Fibroblast of the aortic adventitia (primary cell): ENCODE measurements around the gene SHISA9. TPM values are rescaled to one million over a fixed set of nuclear protein-coding genes. Genes with fewer than 3 reads are reported as not detected.
"Not testable (repeated sequence)": the region's sequence is repeated elsewhere in the genome, so short reads cannot be mapped to it uniquely, and the experiment has no call there.

Experiments used
- DNase-seq: peaks from one replicate; pipeline ENCODE4 v3.0.0-alpha.2; 2010; ENCODE audit warnings: low read depth
- H3K4me3 ChIP-seq: 2 replicates; pipeline ENCODE4 v1.5.1; 2011; ENCODE audit warnings: low read depth, mild to moderate bottlenecking, control low read depth, low read length, moderate library complexity
- CTCF ChIP-seq: IDR thresholded peaks from 2 replicates; pipeline ENCODE4 v1.5.1; 2011; ENCODE audit warnings: mild to moderate bottlenecking, low read length, control low read depth, inconsistent platforms; ENCODE audit not compliant: insufficient read depth
- total RNA-seq: library from RNA; depleted of rRNA; stranded (reverse); fragments of >200 nt; gene quantifications from 2 replicates; pipeline ENCODE4 v1.2.3, GENCODE V29; 2012; ENCODE audit warnings: low replicate concordance

The SHISA9 gene
- total RNA-seq, 1 donor = not detected

DNA sequence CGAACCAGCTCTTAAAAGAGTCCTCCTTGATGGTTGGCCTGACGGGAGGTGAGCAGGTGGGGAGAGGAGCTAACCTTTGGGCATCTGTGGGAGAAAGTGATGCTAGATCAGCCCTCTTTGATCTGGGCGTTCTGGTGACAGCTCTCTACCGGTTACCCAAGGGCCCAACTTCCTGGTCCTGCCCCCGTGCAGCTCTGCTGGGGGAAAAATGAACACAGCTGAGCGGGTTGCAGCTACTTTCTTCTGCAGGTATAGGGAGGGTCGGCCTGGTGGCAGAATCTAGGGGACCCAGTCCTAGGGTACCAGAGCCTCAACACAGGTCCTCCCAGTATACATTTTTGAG, 2.9 kb downstream of the SHISA9 start:
- H3K4me3 ChIP-seq = no peak overlapping the region
- no peak for TF ChIP-seq CTCF
- no peak for DNase-seq

DNA sequence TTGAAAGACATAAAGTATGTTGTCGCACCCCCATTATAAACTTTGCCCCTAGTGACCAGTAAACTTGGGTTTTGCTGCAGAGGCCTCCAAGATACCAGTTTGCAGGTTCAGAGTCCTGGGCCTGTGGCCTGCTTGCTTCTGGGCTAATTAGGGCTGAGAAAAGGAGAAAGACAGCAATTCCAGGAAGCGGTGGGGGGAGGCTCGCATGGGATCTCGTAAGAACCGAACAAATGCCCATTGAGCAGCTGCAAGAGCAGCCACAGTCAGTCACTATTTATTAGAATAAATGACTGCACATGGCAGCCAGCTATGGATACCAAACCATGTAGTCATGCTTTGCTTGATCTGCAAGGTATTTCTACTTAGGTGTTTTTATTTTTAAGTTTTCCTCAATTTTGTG, 4.9 kb downstream of the SHISA9 start:
- DNase-seq = no peak
- H3K4me3 ChIP-seq = no peak overlapping the region
- no peak for TF ChIP-seq CTCF

GRCh38 chr16:12906765-12907516, 5.5 kb downstream of the SHISA9 start:
- no peak for DNase-seq
- no peak for TF ChIP-seq CTCF
- no peak overlapping the region for H3K4me3 ChIP-seq

GRCh38 chr16:12907670-12908233, 6.4 kb downstream of the SHISA9 start:
- H3K4me3 ChIP-seq = no peak overlapping the region
- DNase-seq = no peak
- TF ChIP-seq CTCF = no peak

DNA sequence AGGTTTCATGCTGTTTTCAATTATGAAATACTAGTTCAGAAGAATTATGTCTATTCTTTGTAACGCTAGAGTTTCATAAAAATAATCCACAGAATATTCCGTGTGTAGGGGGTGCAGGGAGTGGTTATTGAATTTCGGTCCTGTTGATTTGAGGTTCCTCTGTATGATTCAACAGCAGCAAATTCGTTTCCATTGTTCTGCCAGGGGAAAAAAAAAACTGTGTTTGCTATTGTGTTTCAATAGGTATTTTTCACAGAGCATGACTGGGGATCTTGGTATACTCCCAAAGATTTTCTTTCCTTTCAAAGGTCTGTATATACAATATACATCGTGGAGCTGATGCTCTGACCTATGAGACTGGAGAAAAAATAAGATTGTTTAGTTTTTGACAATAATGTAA, 15.8 kb downstream of the SHISA9 start:
- DNase-seq = no peak
- H3K4me3 ChIP-seq = no peak overlapping the region
- TF ChIP-seq CTCF = no peak

DNA sequence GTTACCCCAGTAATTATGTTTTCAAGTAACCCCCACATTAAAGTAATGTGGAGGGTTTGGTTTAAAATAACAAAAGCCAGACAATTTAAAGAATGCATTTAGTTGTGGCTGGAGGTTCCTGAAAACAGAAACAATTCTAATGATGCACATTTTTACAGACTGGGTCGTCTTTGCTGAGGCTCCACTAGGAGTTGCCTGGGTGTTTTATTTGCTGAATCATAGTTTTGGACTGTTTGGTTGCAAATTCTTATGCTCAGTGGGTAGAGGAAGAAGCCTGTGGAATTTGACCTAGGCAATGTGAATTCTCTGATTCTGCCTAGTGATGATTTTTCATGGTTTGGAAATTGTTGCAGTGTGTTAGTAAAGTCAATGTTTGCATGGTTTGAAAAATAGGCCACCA, 16.3 kb downstream of the SHISA9 start:
- no peak overlapping the region for H3K4me3 ChIP-seq
- TF ChIP-seq CTCF = no peak
- no peak for DNase-seq

DNA sequence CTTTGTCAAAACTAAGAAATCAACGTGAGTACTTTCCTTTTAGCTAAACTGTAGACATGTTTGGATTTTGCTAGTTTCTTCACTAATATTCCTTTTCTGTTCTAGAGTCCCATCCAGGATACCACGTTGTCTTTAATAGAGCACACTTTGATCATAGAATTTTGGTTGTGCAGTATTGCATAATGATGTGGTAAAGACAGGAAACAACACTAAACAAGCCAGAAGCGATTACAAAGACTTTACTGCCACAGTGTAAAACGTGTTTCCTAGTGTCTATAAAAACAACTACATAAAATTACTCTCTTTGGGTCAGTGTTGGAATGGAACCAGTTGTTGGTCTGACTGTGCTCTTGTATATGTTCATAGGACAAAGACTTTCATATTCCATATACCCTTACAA, 19.3 kb downstream of the SHISA9 start:
- no peak for DNase-seq
- TF ChIP-seq CTCF = no peak
- no peak overlapping the region for H3K4me3 ChIP-seq

DNA sequence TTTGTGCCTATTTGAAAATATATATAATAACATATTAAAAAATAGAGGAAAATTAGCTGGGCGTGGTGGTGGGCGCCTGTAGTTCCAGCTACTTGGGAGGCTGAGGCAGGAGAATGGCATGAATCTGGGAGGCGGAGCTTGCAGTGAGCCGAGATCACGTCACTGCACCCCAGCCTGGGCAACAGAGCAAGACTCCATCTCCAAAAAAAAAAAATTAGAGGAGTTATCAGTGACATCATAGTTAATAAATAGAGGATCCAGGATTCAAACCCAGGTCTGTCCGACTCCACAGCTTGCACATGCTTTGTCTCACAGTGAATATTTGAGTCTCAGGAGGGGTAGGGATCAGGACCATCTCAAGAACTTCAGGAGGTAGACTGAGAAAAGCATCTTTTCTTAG, 22.2 kb downstream of the SHISA9 start:
- not testable (repeated sequence) for DNase-seq, H3K4me3 ChIP-seq
